22Rv1 (cell line): ENCODE results near the gene IGSF9.

Experiments used
- CTCF ChIP-seq: fragments of 450-650 bp; IDR thresholded peaks from 2 replicates; pipeline ENCODE4 v1.5.1; 2017; ENCODE audit warnings: mild to moderate bottlenecking
- ZFX ChIP-seq: fragments of 450-650 bp; IDR thresholded peaks from 2 replicates; pipeline ENCODE4 v1.6.1; 2017; ENCODE audit warnings: antibody characterized with exemption, borderline replicate concordance

- TF ChIP-seq CTCF = no peak
- TF ChIP-seq ZFX = no peak
Measured at GRCh38 chr1:159987186-159987585, 41.8 kb upstream of the IGSF9 start.
